Effector CD8-positive, alpha-beta T cell (primary cell): ENCODE results near the gene KRTAP5-1.
A peak's percentile ranks its signal among the peaks of the same experiment; 100 is the strongest.

ENCODE experiments used
- DNase-seq: peaks from one replicate; lab custom pipeline; 2025; lab: John Stamatoyannopoulos, UW

Gene KRTAP5-1

GRCh38 chr11:1572197-1573076 is 12.6 kb downstream of the KRTAP5-1 start, which contains the start of gene DUSP8:
TSS of gene DUSP8 (minus strand) at chr11:1572271. CDS start at chr11:1565826, 6,445 bp downstream.
- DNase-seq = peak; percentile 94

- no peak for DNase-seq
Observed at GRCh38 chr11:1571760-1572196, 13.3 kb downstream of the KRTAP5-1 start.

GRCh38 chr11:1570896-1571759 is 14.0 kb downstream of the KRTAP5-1 start:
- DNase-seq = no peak

GRCh38 chr11:1570531-1570895 is 14.6 kb downstream of the KRTAP5-1 start:
- no peak for DNase-seq

DNA sequence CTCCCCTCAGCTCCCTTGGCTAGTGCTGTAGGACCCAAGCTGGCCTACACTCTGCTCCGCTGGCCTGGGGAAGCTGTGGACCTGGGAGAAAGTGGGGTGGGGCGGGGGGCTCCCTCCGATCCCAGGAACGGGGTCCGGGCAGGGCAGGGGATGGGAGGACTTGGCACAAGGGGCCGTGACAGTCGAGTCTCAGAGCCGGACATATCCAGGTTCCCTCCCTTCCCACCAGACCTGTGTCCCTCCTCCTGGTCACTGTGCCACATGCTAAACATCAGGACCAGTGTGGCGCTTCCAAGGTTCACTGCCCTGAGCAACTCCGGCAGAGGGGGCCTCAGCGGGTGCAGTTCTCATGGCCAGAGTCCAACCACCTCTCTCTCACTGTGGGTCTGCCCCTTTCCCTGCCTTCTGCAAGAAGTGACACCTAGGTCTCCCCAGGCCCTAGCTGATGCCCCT is 15.1 kb downstream of the KRTAP5-1 start:
- no peak for DNase-seq

- no peak for DNase-seq
Observed at GRCh38 chr11:1569251-1569780, 15.8 kb downstream of the KRTAP5-1 start.

GRCh38 chr11:1568441-1568911 is 16.6 kb downstream of the KRTAP5-1 start:
- peak; percentile 41 for DNase-seq

DNA sequence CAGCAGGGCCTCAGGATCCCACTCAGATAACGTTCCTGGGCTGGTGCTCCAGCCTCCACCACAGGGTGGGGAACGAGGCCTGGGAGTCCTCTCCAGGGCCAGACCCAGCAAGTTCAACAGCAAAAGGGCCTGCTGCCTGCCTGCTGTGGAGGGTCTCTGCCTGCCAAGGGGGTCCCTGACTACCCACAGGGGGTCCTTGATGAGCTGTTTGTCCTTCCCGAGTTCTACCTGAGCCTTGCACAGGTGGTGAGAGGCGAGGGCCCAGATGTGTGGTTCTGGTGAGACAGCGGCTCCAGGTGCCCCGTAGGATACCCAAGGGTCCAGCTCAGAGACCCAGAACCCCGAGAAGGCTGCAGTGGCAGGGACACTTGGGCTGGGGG is 17.4 kb downstream of the KRTAP5-1 start:
- DNase-seq = no peak

DNA sequence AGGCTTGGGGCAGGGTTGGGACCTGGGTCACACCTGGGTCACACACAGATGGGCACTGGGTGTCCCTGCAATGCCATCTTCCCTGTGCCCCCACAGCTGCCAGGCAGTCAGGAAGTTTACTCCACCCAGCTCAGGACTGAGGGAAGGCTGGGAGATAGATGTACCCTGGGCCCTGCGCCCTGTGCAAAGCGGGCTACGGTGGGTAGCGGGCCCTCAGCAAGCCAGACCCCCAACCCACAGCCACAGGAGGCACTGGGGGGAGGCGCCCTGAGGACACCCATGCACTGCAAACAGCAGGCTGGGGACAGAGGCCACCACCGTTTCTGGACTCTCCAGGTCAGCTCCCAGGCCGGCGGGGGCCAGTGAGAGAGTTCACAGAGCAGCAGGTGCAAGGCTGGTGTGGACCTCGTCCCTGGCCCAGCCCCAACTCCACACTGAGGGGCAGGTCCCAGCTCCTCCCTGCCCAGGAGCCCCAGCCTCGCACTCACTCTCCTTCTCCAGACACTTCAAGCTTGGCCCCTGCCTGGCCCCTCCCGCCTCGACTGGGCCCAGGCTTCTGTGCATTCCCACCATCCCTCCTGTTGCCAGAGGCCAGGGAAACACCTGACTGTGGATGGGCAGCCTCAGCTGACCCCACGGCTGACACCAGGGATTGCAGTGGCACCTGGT is 17.9 kb downstream of the KRTAP5-1 start:
- no peak for DNase-seq

DNA sequence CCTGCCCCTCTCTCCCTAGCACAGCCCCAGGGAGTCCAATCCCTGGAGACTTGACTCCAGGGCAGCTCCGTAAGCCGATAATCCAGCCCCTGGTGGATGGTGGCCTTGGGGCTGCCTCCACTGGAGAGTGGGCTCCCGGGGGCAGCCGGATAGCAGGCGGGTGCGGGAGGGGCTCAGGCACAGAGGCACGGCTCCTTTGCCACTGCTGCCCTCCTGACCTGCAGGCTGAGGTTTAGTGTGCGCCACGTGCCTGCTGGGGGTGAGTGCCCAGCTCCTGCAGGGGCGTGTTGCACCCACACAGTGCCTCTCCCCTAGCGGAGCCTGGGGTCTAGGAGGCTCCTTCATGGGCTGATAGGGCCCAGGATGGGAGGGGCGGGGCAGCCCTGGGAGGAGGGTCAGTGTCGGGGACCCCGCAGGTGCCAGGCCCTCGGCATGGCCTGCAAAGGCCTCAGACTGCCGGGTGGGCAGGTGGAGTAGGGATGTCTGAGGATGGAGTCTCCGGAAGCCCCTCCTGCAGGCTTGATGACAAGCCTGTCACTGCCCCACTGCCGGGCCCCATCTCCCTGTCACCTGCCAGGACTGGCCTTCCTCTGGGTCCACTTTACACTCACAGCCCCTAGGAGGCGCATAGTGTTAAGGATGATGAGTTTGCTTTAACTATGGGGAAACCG is 18.6 kb downstream of the KRTAP5-1 start:
- no peak for DNase-seq

DNA sequence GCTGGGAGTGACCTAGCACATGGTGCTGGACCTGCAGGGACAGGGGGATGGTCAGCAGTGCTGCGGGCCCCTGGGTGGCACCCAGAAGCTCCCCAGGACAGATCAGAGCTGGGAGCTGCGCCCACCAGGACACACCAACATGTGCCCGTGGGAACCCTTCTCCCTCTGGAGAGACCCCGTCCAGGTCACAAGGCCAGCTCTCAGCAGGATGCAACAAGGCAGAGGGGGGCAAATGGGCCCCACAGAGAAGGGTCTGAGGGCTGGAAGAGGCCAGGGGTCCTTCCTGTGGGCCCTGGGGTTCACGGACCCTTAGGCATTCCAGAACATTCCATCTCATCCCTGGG is 19.2 kb downstream of the KRTAP5-1 start:
- DNase-seq = no peak

GRCh38 chr11:1565173-1565903 is 19.7 kb downstream of the KRTAP5-1 start:
- DNase-seq = no peak

DNA sequence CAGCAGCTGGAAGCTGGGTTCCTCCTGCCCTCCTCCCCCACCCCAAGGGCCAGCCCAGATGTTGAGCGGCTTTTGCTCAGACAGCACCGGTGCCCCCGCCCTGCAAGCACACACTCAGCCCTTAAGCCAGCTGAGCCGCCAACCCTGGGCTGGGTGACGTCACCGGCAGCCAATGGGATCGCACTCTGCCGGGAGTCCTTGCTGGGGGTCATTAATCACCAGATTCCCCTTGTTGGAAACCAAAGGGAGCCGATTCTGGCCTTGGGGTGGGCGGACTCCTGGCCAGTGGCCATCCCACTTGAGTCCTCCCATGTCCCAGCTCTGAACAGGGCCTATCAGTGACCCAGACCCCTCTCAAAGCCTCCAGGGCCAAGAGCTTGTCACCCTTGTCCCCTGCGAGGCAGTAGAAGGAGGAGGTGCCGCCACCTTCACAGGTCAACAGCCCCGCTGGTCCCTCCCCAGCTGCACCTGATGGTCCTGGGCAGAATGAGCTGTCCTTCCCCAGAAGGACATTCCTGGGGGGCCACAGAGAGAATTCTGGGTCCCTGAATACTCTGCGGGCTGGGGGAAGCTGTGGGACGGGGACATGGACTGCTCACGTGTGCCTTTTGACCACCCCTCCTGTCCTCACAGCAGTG is 20.4 kb downstream of the KRTAP5-1 start:
- DNase-seq = no peak

GRCh38 chr11:1563697-1564534 is 21.2 kb downstream of the KRTAP5-1 start:
- no peak for DNase-seq

GRCh38 chr11:1563149-1563638 is 21.9 kb downstream of the KRTAP5-1 start:
- no peak for DNase-seq

- DNase-seq = no peak
Observed at GRCh38 chr11:1562469-1563148, 22.5 kb downstream of the KRTAP5-1 start.

DNA sequence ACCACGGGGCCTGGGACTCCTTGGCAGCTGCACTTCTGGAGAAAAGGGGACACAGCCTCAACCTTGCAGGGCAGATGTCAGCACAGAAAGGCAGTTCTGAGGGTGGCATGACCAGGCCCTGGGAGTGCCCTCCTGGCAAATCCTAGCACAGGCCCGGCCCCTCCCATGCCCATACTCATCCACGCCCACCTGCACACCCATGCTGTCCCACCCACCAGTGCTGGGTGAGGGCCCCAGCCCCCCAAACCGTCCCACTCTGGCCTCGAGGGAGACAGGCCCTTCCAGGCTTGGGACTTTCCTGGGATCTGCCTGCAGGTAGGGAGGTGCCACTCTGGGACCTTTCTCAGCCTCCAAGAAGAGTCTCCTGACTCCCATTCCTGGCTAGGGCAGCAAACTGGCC is 23.1 kb downstream of the KRTAP5-1 start:
- DNase-seq = no peak

DNA sequence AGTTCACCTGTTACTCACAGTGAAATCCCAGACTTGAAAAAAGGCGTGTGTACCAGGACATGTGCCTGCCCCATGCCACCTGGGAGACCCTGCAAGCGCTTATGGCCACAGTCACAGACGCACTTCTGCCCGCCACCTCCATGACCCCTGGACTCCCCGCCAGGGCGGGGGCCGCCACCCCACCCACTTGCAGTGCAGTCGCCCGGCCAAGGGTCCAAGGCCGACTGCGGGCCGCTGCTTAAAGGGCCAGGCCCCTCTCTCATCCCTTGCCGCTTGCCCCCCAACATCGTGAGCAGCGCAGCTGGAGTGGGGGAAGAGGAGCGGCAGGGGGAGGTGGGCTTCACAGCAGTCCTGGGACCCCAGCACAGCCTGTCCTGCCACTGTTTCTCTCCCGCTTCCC is 23.8 kb downstream of the KRTAP5-1 start:
- no peak for DNase-seq
